HEK293 (cell line): ENCODE data around the gene SRSF2.
"Not testable (repeated sequence)": the region's sequence is repeated elsewhere in the genome, so short reads cannot be mapped to it uniquely, and the experiment has no call there.

Experiments
- CTCF ChIA-PET: fragments of 350-600 bp; formaldehyde crosslinking; extraction: SDS; loops from one replicate; lab custom pipeline; 2021; ENCODE audit warnings: antibody characterized with exemption; lab: Yijun Ruan, JAX
- POLR2A ChIA-PET: fragments of 300-600 bp; formaldehyde crosslinking; extraction: SDS; loops from one replicate; lab custom pipeline; 2020; ENCODE audit warnings: antibody characterized with exemption, inconsistent platforms; lab: Yijun Ruan, JAX
- H3K27ac ChIP-seq: fragments of 200-500 bp; sonication (Bioruptor generic); 2 replicates; pipeline ENCODE4 v1.5.1; 2014; ENCODE audit warnings: low read depth, low read length, control low read depth, inconsistent platforms; ENCODE audit errors: extremely low read depth
- H3K36me3 ChIP-seq, 2 experiments: fragments of 200-500 bp in 1 of 2; sonication (Bioruptor generic) in 1 of 2; 1 replicate in 1 of 2; 2 replicates in 1 of 2; pipeline ENCODE4 v1.5.1; 2014 to 2017; ENCODE audit warnings: inconsistent platforms in 2 of 2, low read length in 2 of 2; ENCODE audit not compliant: control insufficient read depth in 2 of 2, insufficient read depth in 1 of 2
- H3K4me1 ChIP-seq: fragments of 200-500 bp; sonication (Bioruptor generic); 2 replicates; pipeline ENCODE4 v1.5.1; 2014; ENCODE audit warnings: mild to moderate bottlenecking, low read length, inconsistent platforms; ENCODE audit not compliant: control insufficient read depth, insufficient read depth
- H3K4me3 ChIP-seq: 2 replicates; pipeline ENCODE4 v1.5.1; 2011; ENCODE audit warnings: low read depth, mild to moderate bottlenecking, control low read depth, low read length, moderate library complexity
- H3K9me3 ChIP-seq: fragments of 200-500 bp; sonication (Bioruptor generic); 2 replicates; pipeline ENCODE4 v1.5.1; 2014; ENCODE audit warnings: low read depth, low read length, inconsistent platforms; ENCODE audit not compliant: control insufficient read depth, insufficient read depth
- BCL11A ChIP-seq: fragments of 450-650 bp; formaldehyde crosslinking; IDR thresholded peaks from 2 replicates; pipeline ENCODE4 v1.5.1; 2016; ENCODE audit warnings: low read depth, missing biosample characterization, missing genetic modification characterization
- FEZF1 ChIP-seq: fragments of 450-650 bp; formaldehyde crosslinking; IDR thresholded peaks from 2 replicates; pipeline ENCODE4 v1.5.1; 2016; ENCODE audit warnings: missing biosample characterization, missing genetic modification characterization
- INSM2 ChIP-seq: fragments of 450-650 bp; formaldehyde crosslinking; IDR thresholded peaks from 2 replicates; pipeline ENCODE4 v1.5.1; 2016; ENCODE audit warnings: missing biosample characterization, missing genetic modification characterization
- REPIN1 ChIP-seq: fragments of 450-650 bp; formaldehyde crosslinking; IDR thresholded peaks from 2 replicates; pipeline ENCODE4 v1.5.1; 2017; ENCODE audit warnings: missing biosample characterization, missing genetic modification characterization, low read depth
- SP7 ChIP-seq: fragments of 450-650 bp; formaldehyde crosslinking; IDR thresholded peaks from 2 replicates; pipeline ENCODE4 v1.5.1; 2016; ENCODE audit warnings: missing biosample characterization, missing genetic modification characterization
- ZBTB48 ChIP-seq: fragments of 450-650 bp; formaldehyde crosslinking; IDR thresholded peaks from 2 replicates; pipeline ENCODE4 v1.5.1; 2016; ENCODE audit warnings: missing biosample characterization, missing genetic modification characterization
- ZNF221 ChIP-seq: fragments of 450-650 bp; formaldehyde crosslinking; IDR thresholded peaks from 2 replicates; pipeline ENCODE4 v1.5.1; 2017; ENCODE audit warnings: missing biosample characterization, missing genetic modification characterization, borderline replicate concordance
- ZNF24 ChIP-seq: fragments of 450-650 bp; formaldehyde crosslinking; IDR thresholded peaks from 2 replicates; pipeline ENCODE4 v1.5.1; 2016; ENCODE audit warnings: missing biosample characterization, missing genetic modification characterization
- ZNF335 ChIP-seq: fragments of 450-650 bp; formaldehyde crosslinking; conservative IDR thresholded peaks from 2 replicates; pipeline ENCODE4 v1.5.1; 2016; ENCODE audit warnings: missing biosample characterization, missing genetic modification characterization
- ZNF362 ChIP-seq: fragments of 450-650 bp; formaldehyde crosslinking; IDR thresholded peaks from 2 replicates; pipeline ENCODE4 v1.5.1; 2016; ENCODE audit warnings: missing biosample characterization, missing genetic modification characterization
- ZNF366 ChIP-seq: fragments of 450-650 bp; formaldehyde crosslinking; conservative IDR thresholded peaks from 2 replicates; pipeline ENCODE4 v1.5.1; 2016; ENCODE audit warnings: missing biosample characterization, missing genetic modification characterization
- TF ChIP-seq, protein P1 (sequence below): fragments of 450-650 bp; formaldehyde crosslinking; IDR thresholded peaks from 2 replicates; pipeline ENCODE4 v1.5.1; 2016; ENCODE audit warnings: missing biosample characterization, missing genetic modification characterization
- TF ChIP-seq, protein P2 (sequence below): fragments of 450-650 bp; formaldehyde crosslinking; IDR thresholded peaks from 2 replicates; pipeline ENCODE4 v1.5.1; 2017; ENCODE audit warnings: missing biosample characterization, missing genetic modification characterization
- TF ChIP-seq, protein P3 (sequence below): fragments of 450-650 bp; formaldehyde crosslinking; IDR thresholded peaks from 2 replicates; pipeline ENCODE4 v1.5.1; 2016; ENCODE audit warnings: missing biosample characterization, missing genetic modification characterization
- TF ChIP-seq, protein P4 (sequence below): fragments of 450-650 bp; formaldehyde crosslinking; IDR thresholded peaks from 2 replicates; pipeline ENCODE4 v1.5.1; 2016; ENCODE audit warnings: missing biosample characterization, missing genetic modification characterization

SRSF2 gene

DNA sequence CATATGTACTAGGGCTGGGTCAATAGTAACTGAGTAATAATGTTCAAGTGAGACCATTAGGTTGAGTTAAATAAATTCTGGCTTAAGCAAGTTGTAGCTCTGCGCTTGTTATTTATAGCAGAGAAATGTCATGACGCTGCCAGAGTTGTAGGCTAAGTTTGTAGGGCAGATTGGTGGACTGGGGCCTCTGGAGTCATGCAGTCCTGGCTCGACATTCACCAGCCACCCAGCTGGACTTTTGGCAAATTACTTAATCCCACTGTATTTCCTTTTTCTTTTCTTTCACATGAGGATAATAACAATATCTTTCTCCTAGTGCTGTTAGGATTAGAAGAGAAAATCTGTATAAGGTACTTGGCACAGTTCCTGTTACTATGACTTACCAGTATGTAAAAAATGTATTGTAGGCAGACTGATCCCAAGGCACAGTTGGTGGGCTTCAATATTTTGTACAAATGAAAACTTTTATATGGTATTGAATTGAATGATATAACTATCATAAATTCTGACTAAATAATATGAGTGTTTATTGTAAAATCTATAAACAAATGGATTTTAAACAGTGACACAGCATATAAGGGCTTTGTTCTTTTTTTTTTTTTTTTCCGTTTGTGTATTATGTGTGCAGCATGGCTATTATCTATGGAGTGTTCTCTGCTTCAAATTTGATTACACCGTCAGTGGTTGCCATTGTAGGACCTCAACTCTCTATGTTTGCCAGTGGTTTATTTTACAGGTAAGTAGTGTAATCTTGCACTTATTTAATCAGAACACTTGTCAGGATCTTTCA is 3.4 kb upstream of the SRSF2 start (continued):
- 0 out of 2 replicates have a peak, but pooled peaks have one; percentile 17 for TF ChIP-seq ZNF362 (tag by site-specific recombination)
- no peak for TF ChIP-seq ZNF24
- TF ChIP-seq ZNF221 (tag by site-specific recombination): no peak
- no peak for TF ChIP-seq ZNF335 (tag by site-specific recombination)
- TF ChIP-seq ZBTB48 (tag by site-specific recombination): no peak
- TF ChIP-seq, protein P1, sequence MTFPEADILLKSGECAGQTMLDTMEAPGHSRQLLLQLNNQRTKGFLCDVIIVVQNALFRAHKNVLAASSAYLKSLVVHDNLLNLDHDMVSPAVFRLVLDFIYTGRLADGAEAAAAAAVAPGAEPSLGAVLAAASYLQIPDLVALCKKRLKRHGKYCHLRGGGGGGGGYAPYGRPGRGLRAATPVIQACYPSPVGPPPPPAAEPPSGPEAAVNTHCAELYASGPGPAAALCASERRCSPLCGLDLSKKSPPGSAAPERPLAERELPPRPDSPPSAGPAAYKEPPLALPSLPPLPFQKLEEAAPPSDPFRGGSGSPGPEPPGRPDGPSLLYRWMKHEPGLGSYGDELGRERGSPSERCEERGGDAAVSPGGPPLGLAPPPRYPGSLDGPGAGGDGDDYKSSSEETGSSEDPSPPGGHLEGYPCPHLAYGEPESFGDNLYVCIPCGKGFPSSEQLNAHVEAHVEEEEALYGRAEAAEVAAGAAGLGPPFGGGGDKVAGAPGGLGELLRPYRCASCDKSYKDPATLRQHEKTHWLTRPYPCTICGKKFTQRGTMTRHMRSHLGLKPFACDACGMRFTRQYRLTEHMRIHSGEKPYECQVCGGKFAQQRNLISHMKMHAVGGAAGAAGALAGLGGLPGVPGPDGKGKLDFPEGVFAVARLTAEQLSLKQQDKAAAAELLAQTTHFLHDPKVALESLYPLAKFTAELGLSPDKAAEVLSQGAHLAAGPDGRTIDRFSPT: no peak

- not testable (repeated sequence) for H3K9me3 ChIP-seq, H3K27ac ChIP-seq, H3K4me1 ChIP-seq
- peak; percentile 37 for TF ChIP-seq ZNF335 (tag by site-specific recombination)
- Histone ChIP-seq H3K4me3 (0 out of 2 replicates have a peak overlapping the region, but pooled peaks have one; percentile 81), H3K36me3 (peaks cover 34 to 48% of the 10 kb centered on the region in 2 experiments)
- ChIA-PET POLR2A (interaction anchor here (0.6 kb wide), 2 partner anchors 12 to 687 kb away, joined by 3 to 5 read pairs; no protein-coding TSS in a partner anchor), CTCF (interaction anchor here (0.5 to 1.4 kb wide), 6 partner anchors 13 to 45 kb away, joined by 3 to 5 read pairs (median 4); no protein-coding TSS in a partner anchor)
These were observed 2.5 kb upstream of the SRSF2 start for GRCh38 chr17:76739568-76740115.

DNA sequence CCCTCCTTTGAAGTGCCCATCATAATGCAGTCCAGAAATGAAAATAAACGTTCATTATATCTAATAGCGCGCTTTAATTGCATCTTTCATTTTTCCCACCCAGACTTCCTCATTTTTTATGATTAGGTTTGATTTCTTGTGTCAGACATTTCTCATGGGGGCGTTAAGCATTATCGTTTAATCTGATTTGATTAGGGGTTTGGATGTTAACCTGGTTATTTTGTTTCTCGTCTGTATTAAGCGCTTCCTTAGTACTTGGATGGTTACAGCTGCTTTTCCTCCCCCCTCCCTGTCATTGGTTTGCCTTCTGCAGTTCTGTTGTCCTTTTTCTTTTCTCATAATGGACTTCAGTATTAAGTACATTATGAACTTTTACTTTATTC is 1.3 kb upstream of the SRSF2 start:
- Histone ChIP-seq H3K4me3 (peak overlapping the region; percentile 81), H3K27ac (peak overlapping the region; percentile 99), H3K4me1 (peaks cover 13% of the 10 kb centered on the region), H3K36me3 (peaks cover 32 to 49% of the 10 kb centered on the region in 2 experiments), H3K9me3 (no peaks in the 10 kb centered on the region)
- ChIA-PET CTCF (interaction anchor here (0.7 kb wide), 2 partner anchors 182 to 700 kb away, joined by 3 to 4 read pairs; no protein-coding TSS in a partner anchor), POLR2A (interaction anchor here (0.6 to 4.8 kb wide), 16 partner anchors 9 to 1220 kb away, joined by 3 to 68 read pairs (median 4); partner anchors contain the start of genes JMJD6, METTL23 and TNRC6C)
- TF ChIP-seq INSM2 (tag by site-specific recombination) (no peak), ZNF366 (peak; percentile 46; the same call in 1 of the 2 replicates), BCL11A (0 out of 2 replicates have a peak, but pooled peaks have one; percentile 14), SP7 (peak; percentile 91), FEZF1 (tag by site-specific recombination) (peak; percentile 65), REPIN1 (tag by site-specific recombination) (no peak)
- TF ChIP-seq, protein P2, sequence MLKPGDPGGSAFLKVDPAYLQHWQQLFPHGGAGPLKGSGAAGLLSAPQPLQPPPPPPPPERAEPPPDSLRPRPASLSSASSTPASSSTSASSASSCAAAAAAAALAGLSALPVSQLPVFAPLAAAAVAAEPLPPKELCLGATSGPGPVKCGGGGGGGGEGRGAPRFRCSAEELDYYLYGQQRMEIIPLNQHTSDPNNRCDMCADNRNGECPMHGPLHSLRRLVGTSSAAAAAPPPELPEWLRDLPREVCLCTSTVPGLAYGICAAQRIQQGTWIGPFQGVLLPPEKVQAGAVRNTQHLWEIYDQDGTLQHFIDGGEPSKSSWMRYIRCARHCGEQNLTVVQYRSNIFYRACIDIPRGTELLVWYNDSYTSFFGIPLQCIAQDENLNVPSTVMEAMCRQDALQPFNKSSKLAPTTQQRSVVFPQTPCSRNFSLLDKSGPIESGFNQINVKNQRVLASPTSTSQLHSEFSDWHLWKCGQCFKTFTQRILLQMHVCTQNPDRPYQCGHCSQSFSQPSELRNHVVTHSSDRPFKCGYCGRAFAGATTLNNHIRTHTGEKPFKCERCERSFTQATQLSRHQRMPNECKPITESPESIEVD (tag by site-specific recombination): 0 out of 2 replicates have a peak, but pooled peaks have one; percentile 33
- TF ChIP-seq, protein P3, sequence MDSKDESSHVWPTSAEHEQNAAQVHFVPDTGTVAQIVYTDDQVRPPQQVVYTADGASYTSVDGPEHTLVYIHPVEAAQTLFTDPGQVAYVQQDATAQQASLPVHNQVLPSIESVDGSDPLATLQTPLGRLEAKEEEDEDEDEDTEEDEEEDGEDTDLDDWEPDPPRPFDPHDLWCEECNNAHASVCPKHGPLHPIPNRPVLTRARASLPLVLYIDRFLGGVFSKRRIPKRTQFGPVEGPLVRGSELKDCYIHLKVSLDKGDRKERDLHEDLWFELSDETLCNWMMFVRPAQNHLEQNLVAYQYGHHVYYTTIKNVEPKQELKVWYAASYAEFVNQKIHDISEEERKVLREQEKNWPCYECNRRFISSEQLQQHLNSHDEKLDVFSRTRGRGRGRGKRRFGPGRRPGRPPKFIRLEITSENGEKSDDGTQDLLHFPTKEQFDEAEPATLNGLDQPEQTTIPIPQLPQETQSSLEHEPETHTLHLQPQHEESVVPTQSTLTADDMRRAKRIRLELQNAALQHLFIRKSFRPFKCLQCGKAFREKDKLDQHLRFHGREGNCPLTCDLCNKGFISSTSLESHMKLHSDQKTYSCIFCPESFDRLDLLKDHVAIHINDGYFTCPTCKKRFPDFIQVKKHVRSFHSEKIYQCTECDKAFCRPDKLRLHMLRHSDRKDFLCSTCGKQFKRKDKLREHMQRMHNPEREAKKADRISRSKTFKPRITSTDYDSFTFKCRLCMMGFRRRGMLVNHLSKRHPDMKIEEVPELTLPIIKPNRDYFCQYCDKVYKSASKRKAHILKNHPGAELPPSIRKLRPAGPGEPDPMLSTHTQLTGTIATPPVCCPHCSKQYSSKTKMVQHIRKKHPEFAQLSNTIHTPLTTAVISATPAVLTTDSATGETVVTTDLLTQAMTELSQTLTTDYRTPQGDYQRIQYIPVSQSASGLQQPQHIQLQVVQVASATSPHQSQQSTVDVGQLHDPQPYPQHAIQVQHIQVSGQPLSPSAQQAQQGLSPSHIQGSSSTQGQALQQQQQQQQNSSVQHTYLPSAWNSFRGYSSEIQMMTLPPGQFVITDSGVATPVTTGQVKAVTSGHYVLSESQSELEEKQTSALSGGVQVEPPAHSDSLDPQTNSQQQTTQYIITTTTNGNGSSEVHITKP (tag by site-specific recombination): peak; percentile 15; the same call in 1 of the 2 replicates
- TF ChIP-seq, protein P4, sequence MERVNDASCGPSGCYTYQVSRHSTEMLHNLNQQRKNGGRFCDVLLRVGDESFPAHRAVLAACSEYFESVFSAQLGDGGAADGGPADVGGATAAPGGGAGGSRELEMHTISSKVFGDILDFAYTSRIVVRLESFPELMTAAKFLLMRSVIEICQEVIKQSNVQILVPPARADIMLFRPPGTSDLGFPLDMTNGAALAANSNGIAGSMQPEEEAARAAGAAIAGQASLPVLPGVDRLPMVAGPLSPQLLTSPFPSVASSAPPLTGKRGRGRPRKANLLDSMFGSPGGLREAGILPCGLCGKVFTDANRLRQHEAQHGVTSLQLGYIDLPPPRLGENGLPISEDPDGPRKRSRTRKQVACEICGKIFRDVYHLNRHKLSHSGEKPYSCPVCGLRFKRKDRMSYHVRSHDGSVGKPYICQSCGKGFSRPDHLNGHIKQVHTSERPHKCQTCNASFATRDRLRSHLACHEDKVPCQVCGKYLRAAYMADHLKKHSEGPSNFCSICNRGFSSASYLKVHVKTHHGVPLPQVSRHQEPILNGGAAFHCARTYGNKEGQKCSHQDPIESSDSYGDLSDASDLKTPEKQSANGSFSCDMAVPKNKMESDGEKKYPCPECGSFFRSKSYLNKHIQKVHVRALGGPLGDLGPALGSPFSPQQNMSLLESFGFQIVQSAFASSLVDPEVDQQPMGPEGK (tag by site-specific recombination): 0 out of 2 replicates have a peak, but pooled peaks have one; percentile 7
